ENCODE measurements around the gene S100A5. TPM values are rescaled to one million over a fixed set of nuclear protein-coding genes. Genes with fewer than 3 reads are reported as not detected.
A peak's percentile ranks its signal among the peaks of the same experiment; 100 is the strongest.

The S100A5 gene
- total RNA-seq, 1 donor from 2014 or later: 2.7 TPM

- no peak for TF ChIP-seq CTCF (conservative IDR thresholded peaks at IDR 0.05; ENCODE audit: low read depth, low read length)
- DNase-seq (ENCODE audit: low read depth): peak; percentile 49
- no peak within 1 kb of the TSS for H3K4me3 ChIP-seq (ENCODE audit: low read depth, low read length)
Measured at GRCh38 chr1:153545067-153546055, 4.6 kb upstream of the S100A5 start, which contains the start of gene S100A4. S100A4 (minus strand) TSS chr1:153545806; CDS start chr1:153544794, 1,012 bp downstream.

- no peak for TF ChIP-seq CTCF (conservative IDR thresholded peaks at IDR 0.05; ENCODE audit: low read depth, low read length)
- H3K4me3 ChIP-seq (ENCODE audit: low read depth, low read length): peak overlapping the region; percentile 7
- no peak for DNase-seq (ENCODE audit: low read depth)
Measured at GRCh38 chr1:153544453-153545066, 3.8 kb upstream of the S100A5 start.

- no peak for DNase-seq (ENCODE audit: low read depth)
- no peak overlapping the region for H3K4me3 ChIP-seq (ENCODE audit: low read depth, low read length)
- TF ChIP-seq CTCF (conservative IDR thresholded peaks at IDR 0.05; ENCODE audit: low read depth, low read length): no peak
Measured at GRCh38 chr1:153543736-153544135, 3.0 kb upstream of the S100A5 start.

- no peak for TF ChIP-seq CTCF (conservative IDR thresholded peaks at IDR 0.05; ENCODE audit: low read depth, low read length)
- DNase-seq (ENCODE audit: low read depth): no peak
- no peak overlapping the region for H3K4me3 ChIP-seq (ENCODE audit: low read depth, low read length)
Measured at GRCh38 chr1:153542956-153543711, 2.4 kb upstream of the S100A5 start.

- no peak for DNase-seq (ENCODE audit: low read depth)
- no peak for TF ChIP-seq CTCF (conservative IDR thresholded peaks at IDR 0.05; ENCODE audit: low read depth, low read length)
- no peak overlapping the region for H3K4me3 ChIP-seq (ENCODE audit: low read depth, low read length)
Measured at GRCh38 chr1:153541641-153542590, 1.2 kb upstream of the S100A5 start.

Data from epithelial cell of proximal tubule (primary cell).